HG02623 (cell line): ENCODE data around the gene OR52I1.
A peak's percentile ranks its signal among the peaks of the same experiment; 100 is the strongest.

Source experiments
- ATAC-seq: cut with Tn5 transposase; IDR thresholded peaks from one replicate; pipeline ENCODE4 v1.9.1; 2021; ENCODE audit warnings: moderate library complexity; ENCODE audit not compliant: unreplicated experiment

Gene OR52I1, protein sequence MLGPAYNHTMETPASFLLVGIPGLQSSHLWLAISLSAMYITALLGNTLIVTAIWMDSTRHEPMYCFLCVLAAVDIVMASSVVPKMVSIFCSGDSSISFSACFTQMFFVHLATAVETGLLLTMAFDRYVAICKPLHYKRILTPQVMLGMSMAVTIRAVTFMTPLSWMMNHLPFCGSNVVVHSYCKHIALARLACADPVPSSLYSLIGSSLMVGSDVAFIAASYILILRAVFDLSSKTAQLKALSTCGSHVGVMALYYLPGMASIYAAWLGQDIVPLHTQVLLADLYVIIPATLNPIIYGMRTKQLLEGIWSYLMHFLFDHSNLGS

DNA sequence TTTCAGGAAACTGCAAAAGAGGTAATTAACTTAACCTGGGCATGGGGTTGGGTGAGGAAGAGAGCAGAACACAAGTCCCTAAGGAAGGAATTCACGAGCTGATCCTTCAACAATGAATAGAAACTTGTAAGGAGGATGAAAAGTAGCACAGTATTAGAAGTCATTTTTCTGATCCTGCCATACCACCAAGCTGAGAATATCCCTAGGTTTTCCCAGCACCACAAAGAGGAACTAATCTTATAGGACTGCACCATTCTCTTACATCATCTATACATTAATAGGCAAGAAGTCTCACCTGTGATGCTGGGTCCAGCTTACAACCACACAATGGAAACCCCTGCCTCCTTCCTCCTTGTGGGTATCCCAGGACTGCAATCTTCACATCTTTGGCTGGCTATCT is at the start of gene OR52I1:
TSS of gene OR52I1 (plus strand) at position 301 of the 400 bp plus-strand sequence. CDS start at position 301, 0 bp downstream.
- no peak for ATAC-seq

DNA sequence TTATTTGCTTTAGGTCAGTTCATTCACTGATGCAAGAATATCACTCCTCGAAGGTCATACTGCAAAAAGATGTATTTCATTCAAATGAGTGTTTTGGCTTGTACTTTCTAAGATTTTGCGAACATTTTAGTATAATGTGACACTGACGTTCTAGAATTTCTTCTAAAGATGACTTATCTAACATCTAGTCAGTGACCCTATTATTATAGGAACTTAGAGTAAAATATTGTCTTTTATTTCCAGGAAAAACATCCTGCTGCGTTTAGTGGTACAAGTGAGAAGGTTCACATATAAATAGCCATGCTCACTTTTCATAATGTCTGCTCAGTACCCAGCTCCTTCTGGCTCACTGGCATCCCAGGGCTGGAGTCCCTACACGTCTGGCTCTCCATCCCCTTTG is 48.9 kb upstream of the OR52I1 start, which contains the start of gene OR52M1:
TSS of gene OR52M1 (plus strand) at position 301 of the 400 bp plus-strand sequence. CDS start at position 301, 0 bp downstream.
- ATAC-seq = no peak

DNA sequence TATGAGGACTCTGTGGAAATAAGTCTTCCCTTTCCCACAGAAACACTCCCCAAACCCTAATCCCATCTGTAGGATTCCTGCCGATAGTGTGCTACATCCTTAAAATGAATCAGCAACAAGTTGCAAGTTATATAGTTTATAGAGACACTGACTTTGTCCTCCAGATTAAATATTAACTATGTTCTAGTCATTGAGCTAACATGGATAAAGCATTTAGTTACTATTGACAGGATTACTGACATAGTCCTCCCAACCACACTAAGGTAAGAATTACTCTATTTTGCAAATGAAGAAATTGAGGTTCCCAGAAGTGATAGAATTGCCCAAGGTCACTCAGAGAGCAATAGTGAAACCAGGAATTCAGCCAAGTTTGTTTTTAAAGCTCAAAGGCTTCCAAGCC is 47.0 kb upstream of the OR52I1 start:
- no peak for ATAC-seq

DNA sequence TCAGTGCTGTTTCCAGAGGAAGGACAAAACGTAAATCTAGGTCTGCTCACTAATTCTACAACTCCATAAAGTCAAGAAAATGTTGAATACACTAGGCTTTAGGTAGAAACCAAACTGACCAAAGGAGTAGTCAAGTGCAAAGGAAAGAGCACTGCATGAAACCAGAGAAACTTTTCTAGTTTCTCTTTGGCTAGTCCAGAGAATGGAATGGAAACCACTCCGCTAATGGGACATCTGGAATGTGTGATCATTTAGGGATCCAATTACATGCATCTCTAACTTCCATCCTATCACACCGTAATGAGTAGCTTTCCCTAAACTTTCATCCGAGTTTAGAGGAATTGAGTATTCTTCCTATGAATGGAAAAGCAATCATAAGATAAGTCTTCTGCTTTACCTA is 46.4 kb upstream of the OR52I1 start:
- ATAC-seq = no peak

DNA sequence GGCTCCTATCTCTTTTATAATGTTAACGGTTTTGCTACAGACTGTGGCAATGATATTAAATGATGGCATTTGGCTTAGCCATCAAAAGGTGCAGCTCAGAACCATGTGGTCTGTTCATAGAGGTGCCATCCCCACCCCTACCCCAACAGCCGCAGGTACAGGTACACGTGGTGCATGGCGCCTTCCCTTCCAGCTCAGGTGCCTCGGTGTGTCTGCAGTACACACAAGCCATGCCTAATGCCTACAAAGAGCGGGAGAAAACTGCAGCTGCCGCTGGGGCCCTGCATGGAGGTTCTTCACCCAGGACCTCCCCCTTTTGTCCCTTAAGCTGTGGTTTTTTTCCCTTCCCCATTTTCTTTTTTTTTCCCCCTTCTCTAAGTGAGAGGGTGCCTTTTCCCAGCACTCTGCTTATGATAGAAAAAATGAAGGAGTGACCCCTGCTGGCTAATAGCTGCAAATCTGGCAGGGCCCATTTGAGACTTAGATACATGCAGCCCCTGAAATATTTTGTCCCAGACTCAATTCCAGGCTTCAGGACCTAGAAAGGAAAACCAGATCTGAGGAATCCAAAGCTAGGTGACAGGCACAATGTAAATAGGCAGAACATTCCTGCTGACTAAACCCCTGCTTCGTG is 42.4 kb upstream of the OR52I1 start:
- no peak for ATAC-seq

DNA sequence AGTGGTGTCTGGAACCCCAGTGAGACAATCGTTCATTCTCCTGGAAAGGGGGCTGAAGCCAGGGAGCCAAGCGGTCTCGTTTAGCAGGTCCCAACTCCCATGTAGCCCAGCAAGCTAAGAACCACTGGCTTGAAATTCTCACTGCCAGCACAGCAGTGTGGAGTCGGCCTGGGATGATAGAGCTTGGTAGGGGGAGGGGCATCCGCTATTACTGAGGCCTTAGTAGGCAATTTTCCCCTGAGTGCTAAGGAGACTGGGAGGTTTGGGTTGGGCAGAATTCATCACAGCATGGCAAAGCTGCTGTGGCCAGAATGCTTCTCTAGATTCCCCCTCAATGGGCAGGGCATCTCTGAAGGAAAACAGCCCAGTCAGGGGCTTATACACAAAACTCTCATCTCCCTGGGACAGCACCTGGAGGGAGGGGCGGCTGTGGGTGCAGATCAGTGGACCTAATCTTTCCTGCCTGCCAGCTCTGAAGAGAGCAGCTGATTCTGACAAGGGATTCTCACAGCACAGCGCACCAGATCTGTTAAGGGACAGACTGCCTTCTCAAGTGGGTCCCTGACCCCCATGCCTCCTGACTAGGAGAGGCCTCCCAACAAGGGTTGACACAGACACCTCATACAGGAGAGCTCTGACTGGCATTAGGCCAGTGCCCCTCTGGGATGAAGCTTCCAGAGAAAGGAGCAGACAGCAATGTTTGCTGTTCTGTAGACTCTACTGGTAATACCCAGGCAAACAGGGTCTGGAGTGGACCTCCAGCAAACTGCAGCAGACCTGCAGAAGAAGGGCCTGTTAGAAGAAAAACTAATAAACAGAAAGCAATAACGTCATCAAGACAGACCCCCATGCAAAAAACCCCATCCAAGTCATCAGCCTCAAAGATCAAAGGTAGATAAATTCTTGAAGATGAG is 34.1 kb upstream of the OR52I1 start:
- no peak for ATAC-seq

DNA sequence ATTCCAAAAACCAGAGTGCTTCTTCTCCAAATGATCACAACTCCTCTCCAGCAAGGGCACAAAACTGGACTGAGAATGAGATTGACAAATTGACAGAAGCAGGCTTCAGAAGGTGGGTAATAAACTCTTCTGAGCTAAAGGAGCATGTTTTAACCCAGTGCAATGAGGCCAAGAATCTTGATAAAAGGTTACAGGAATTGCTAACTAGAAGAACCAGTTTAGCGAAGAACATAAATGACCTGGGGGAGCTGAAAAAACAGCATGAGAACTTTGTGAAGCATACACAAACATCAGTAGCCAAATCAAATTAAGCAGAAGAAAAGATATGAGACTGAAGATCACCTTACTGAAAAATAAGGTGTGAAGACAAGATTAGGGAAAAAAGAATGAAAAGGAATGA is 33.4 kb upstream of the OR52I1 start:
- ATAC-seq = no peak

GRCh38 chr11:4565371-4565770 is 28.5 kb upstream of the OR52I1 start:
- no peak for ATAC-seq

GRCh38 chr11:4569075-4569474 is 24.8 kb upstream of the OR52I1 start:
- no peak for ATAC-seq

DNA sequence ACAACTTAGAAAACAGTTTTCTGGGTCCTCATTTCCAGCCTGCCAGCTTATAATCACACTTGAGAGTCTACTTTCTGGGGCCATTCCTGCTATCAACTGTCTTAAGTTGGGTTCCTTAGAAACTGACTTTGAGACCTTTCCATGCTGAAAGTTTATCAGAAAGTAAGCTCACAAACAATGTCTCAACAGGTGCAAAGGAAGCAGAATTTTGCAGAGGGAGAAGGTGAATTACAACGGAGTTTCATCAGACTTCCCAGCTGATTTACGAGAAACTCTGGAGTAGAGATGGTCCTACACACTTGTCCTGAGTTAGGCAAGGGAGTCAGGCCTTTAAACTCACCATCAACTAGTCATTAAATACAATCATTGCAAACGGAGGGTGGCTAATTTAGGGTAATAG is 17.0 kb upstream of the OR52I1 start:
- no peak for ATAC-seq

DNA sequence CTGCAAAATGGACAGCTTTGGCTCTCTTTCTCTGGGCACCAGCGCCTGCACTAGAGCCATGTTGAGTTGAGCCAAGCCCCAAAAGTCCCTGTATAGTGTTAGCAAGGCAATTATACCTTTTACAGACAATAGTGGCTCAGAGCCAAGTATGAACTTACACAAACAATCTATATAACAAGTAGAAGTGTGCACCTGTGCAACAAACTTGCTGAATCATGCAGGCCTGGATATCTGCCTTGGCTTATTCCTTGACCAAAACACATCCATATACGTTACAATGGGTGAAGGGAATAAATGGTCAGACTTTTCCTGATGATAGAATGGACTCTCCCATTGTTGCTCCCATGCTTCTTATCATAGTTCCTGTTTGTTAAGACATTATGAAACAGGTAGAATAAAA is 16.1 kb upstream of the OR52I1 start:
- ATAC-seq = no peak

GRCh38 chr11:4578624-4579023 is 15.2 kb upstream of the OR52I1 start:
- no peak for ATAC-seq

DNA sequence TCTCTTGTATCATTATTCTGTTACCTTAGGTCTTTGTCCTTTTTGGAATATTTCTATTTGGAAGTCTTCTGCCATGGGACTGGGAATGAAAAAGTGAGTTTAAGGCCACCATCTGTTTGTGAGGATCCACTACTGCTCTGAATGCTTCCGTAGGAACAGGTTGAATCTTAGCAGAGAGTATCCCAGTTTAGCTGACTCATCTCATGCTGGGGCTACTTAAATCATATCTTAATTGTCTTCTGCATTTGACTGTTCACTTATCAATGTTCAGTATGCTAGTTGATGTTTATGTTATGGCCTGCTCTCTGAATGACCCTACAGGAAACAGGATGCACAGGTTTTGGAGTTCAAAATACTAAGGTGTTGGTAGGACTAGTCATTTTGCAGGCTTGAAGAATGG is 13.7 kb upstream of the OR52I1 start:
- ATAC-seq = no peak

DNA sequence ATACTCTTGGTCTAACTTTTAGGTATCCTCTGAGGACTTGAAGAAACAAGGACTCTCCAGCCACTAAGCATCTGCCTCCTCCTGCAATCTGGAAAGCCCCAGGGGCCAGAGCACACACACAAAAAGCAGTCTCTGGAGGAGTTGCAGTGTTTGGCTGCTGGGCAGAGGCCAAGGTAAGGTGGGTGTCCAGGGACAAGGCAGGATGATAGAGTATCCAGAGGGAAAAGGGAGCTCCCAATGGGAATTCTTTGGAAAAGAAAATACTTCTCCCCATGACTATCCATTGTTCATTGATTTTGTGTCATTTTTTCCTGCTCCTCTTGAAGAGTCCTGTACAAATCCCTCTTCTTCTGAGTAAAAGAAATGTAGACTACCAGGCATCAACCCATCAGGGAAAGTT is 12.4 kb upstream of the OR52I1 start, which contains the start of gene OR52I2:
TSS of gene OR52I2 (plus strand) at position 301 of the 400 bp plus-strand sequence.
- ATAC-seq = no peak

GRCh38 chr11:4589017-4589416 is 4.8 kb upstream of the OR52I1 start:
- no peak for ATAC-seq

DNA sequence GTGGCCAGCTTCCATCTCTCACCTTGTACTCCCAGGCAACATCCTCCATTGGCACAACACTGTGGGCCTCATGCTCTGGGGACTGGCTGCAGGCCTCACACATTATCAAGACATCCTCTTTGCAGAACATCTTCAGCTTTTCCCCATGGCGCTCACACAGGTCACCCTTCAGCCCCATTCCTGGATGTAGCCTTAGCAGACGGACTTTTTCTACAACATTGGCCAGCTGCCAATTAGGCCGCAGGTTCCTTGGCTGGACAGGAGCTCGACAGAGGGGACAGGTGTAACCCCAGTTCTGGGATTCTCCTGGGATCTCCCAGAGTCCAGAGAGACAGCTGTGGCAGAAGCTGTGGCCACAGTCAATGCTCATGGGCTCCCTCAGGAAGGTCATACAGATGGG is 11.2 kb downstream of the OR52I1 start:
- no peak for ATAC-seq

GRCh38 chr11:4606231-4607015 is 12.6 kb downstream of the OR52I1 start:
- ATAC-seq = no peak

GRCh38 chr11:4607096-4607495 is 13.3 kb downstream of the OR52I1 start:
- ATAC-seq = no peak

DNA sequence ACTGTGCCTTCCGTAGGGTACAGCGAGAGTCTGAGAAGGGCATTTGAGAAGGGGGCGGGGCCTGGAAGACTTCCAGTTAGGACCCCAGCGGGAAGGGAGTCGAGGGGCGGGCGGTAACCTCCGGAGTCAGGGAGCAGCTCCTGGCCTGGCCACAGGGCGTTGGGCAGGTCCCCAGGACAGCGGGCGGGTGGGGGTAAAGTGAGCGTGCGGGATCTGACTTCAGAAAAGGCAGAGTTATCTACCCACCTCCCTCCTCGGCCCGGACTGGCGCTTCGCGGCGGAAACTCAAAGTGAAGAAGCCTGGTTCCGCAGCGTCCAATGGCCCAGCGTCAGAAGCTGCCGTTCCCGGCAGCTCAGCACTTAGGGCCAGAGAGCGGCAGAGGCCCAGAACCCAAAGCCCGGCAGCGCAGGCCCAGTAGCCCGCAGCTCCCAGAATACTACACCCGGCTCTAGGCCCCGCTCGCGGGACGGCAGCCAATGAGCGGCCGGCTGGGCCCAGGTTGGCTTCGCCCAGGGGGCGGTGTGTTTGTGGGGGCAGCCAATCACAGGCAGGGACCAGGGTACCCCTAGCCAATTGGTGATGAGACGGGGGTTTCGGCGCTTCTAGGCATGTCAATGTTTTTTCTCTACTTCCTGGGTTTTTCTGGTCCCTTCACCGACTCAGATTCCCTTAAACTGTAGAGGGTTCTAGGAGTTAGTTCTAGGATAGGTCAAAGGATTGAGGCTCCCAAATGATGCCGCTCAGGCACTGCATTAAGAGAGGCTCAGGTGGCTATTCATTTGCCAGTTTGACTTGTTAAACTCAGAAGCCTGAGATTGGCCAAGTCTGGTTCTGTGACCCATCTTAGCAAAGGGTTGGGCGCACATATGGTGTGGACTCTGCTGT is 14.2 kb downstream of the OR52I1 start, which contains the start of gene TRIM68:
TSS of gene TRIM68 (minus strand) at position 451 of the 886 bp plus-strand sequence. CDS start 2,727 bp downstream, outside the sequence.
- peak; percentile 100 for ATAC-seq
